Muscle of leg (tissue), 11 donors: Measurements from ENCODE around the gene ITGAX. TPM values are rescaled to one million over a fixed set of nuclear protein-coding genes. Genes with fewer than 3 reads are reported as not detected.
"Not testable (repeated sequence)": the region's sequence is repeated elsewhere in the genome, so short reads cannot be mapped to it uniquely, and the experiment has no call there.

Experiments used
- DNase-seq: peaks from one replicate; pipeline ENCODE4 v3.0.0; 2013
- H3K27ac ChIP-seq: one replicate; pipeline ENCODE4 v1.5.1; 2013; ENCODE audit warnings: mild to moderate bottlenecking, low read length, control low read depth
- H3K27me3 ChIP-seq: one replicate; pipeline ENCODE4 v1.6.1; 2013; ENCODE audit warnings: low read length; ENCODE audit not compliant: control insufficient read depth, insufficient read depth
- H3K36me3 ChIP-seq: one replicate; pipeline ENCODE4 v1.6.1; 2013; ENCODE audit warnings: low read length; ENCODE audit not compliant: control insufficient read depth, insufficient read depth
- H3K4me1 ChIP-seq: one replicate; pipeline ENCODE4 v1.6.1; 2013; ENCODE audit warnings: low read length; ENCODE audit not compliant: control insufficient read depth, insufficient read depth
- H3K4me3 ChIP-seq: one replicate; pipeline ENCODE4 v1.5.1; 2013; ENCODE audit warnings: low read length, control low read depth
- H3K9me3 ChIP-seq: replicated peaks from 2 replicates; pipeline ENCODE4 v1.6.1; 2013; ENCODE audit warnings: low read depth, low read length; ENCODE audit not compliant: control insufficient read depth
- WGBS: methylation state at CpG from one replicate; pipeline ENCODE4 v1.1.5; 2013; ENCODE audit warnings: missing lambda C conversion rate; ENCODE audit not compliant: insufficient coverage; 5-methylcytosine and 5-hydroxymethylcytosine counted together
- polyA plus RNA-seq, 8 donors: library from polyadenylated mRNA; unstranded; fragments of 120-200 nt; gene quantifications; one replicate each; pipeline versions ENCODE4 v1.2.1 to v1.2.3, GENCODE V29; 2013; ENCODE audit warnings: inconsistent platforms in 1 of 8, low replicate concordance in 1 of 8; ENCODE audit not compliant: insufficient read length in 8 of 8, insufficient read depth in 1 of 8
- total RNA-seq: library from RNA; stranded (reverse); fragments of 120-200 nt; gene quantifications from one replicate; pipeline ENCODE4 v1.2.4, GENCODE V29; 2013

The ITGAX gene
- total and polyA plus RNA-seq, 9 donors, result 0.35 to 1.7 (median 0.64) TPM

DNA sequence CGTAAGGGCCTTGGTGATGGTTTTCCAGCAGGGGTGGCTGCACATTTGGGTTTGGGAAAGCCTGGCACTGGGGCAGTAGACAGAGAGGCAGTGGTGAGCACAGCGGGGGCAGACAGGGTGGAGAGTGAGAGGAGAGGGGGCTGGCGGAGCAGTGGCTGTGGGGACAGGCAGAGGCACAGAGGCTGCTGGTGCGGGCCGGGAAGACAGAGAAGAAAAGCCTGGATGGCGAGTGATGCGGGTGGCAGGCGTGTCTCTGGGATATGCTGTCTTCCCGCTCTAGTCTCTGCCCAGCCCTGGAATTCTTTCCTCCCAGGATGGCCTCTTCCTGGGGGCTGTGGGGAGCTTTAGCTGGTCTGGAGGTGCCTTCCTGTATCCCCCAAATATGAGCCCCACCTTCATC lies 55.1 kb downstream of the ITGAX start:
- no peak overlapping the region for H3K4me3 ChIP-seq
- no peaks in the 10 kb centered on the region for H3K4me1 ChIP-seq
- no peaks in the 10 kb centered on the region for H3K36me3 ChIP-seq
- no peak overlapping the region for H3K27ac ChIP-seq
- no peaks in the 10 kb centered on the region for H3K9me3 ChIP-seq
- DNase-seq, result no peak
- H3K27me3 ChIP-seq, result peaks cover 8% of the 10 kb centered on the region
- WGBS, result 80% methylated on average over 8 of the region's 9 CpGs

DNA sequence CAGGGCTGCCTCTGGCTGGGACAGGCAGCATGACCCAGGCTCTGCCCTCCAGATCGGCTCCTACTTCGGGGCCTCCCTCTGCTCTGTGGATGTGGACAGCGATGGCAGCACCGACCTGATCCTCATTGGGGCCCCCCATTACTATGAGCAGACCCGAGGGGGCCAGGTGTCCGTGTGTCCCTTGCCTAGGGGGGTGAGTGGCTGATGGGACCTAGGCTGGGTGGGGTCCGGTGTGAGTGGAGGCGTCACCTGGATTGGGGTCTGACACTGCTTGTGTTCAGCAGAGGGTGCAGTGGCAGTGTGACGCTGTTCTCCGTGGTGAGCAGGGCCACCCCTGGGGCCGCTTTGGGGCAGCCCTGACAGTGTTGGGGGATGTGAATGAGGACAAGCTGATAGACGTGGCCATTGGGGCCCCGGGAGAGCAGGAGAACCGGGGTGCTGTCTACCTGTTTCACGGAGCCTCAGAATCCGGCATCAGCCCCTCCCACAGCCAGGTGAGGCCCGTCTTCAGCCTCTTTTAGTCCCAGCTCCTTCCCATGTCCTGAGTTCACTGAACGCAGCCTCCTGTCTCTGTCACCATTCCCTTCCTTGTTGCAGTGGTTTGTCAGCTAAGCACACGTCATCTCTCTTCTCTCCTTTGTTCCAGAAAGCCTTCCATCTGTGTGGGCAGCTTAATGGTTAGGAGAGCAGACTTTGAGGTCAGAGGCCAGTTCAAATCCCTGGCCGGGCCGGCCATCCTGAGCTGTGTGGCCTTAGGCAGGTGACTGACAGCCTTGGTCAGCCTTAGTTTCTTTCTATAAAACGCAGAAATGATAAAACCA lies 56.3 kb downstream of the ITGAX start:
- H3K4me3 ChIP-seq, result no peak overlapping the region
- peaks cover 8% of the 10 kb centered on the region for H3K27me3 ChIP-seq
- no peaks in the 10 kb centered on the region for H3K36me3 ChIP-seq
- DNase-seq, result no peak
- H3K4me1 ChIP-seq, result no peaks in the 10 kb centered on the region
- H3K27ac ChIP-seq, result no peak overlapping the region
- WGBS, result 69% methylated on average over 13 of the region's 22 CpGs
- no peaks in the 10 kb centered on the region for H3K9me3 ChIP-seq

GRCh38 chr16:31412750-31413149 lies 57.8 kb downstream of the ITGAX start:
- H3K27ac ChIP-seq, result no peak overlapping the region
- no peaks in the 10 kb centered on the region for H3K36me3 ChIP-seq
- no peaks in the 10 kb centered on the region for H3K4me1 ChIP-seq
- H3K9me3 ChIP-seq, result no peaks in the 10 kb centered on the region
- no peak overlapping the region for H3K4me3 ChIP-seq
- WGBS, result 87% methylated on average over 3 of the region's 10 CpGs
- no peak for DNase-seq
- H3K27me3 ChIP-seq, result peaks cover 10% of the 10 kb centered on the region

GRCh38 chr16:31413381-31413780 lies 58.4 kb downstream of the ITGAX start:
- Histone ChIP-seq H3K27me3 (peaks cover 10% of the 10 kb centered on the region), H3K4me1 (no peaks in the 10 kb centered on the region), H3K9me3 (no peaks in the 10 kb centered on the region), H3K4me3 (no peak overlapping the region), H3K36me3 (no peaks in the 10 kb centered on the region), H3K27ac (no peak overlapping the region)
- no peak for DNase-seq
- WGBS, result 81% methylated on average over 5 of the region's 5 CpGs

DNA sequence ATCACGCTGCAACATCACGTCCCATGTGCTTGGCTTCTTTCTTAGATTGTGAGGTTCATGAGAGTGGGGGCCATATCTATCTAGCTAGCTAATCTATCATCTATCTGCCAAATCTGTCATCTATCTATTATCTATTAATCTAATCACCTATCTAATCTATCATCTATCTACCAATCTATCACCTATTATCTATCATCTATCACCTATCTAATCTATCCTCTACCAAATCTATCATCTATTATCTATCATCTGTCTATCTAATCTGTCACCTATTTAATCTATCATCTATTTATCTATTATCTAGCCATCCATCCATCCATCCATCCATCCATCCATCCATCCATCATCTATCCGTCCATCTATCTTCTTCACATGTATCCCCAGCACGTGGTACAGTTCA lies 59.0 kb downstream of the ITGAX start:
- H3K4me3 ChIP-seq, result no peak overlapping the region
- no CpG with 5 or more reads among the region's 4 CpGs for WGBS
- no peak for DNase-seq
- no peak overlapping the region for H3K27ac ChIP-seq
- no peaks in the 10 kb centered on the region for H3K9me3 ChIP-seq
- H3K36me3 ChIP-seq, result no peaks in the 10 kb centered on the region
- H3K27me3 ChIP-seq, result peaks cover 7% of the 10 kb centered on the region
- no peaks in the 10 kb centered on the region for H3K4me1 ChIP-seq

DNA sequence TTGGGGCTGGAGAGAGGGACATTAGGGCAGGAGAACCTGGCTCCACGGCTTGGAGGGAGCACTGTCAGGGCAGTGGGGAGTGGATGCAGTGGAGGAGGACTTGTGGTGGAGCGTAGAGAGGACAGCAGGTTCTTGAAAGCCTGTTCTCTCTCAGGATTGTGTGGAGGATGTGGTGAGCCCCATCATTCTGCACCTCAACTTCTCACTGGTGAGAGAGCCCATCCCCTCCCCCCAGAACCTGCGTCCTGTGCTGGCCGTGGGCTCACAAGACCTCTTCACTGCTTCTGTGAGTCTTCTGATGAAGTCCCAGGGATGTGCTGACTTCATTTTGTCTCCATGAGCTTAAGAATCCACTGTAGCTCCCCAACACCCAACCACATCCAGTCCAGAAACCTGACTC lies 59.7 kb downstream of the ITGAX start:
- Histone ChIP-seq H3K9me3 (no peaks in the 10 kb centered on the region), H3K27ac (no peak overlapping the region), H3K36me3 (no peaks in the 10 kb centered on the region), H3K27me3 (peaks cover 7% of the 10 kb centered on the region), H3K4me1 (no peaks in the 10 kb centered on the region), H3K4me3 (no peak overlapping the region)
- no peak for DNase-seq
- 86% methylated on average over 3 of the region's 4 CpGs for WGBS

GRCh38 chr16:31416371-31416770 lies 61.4 kb downstream of the ITGAX start:
- DNase-seq, result no peak
- Histone ChIP-seq H3K27ac (no peak overlapping the region), H3K27me3 (peaks cover 7% of the 10 kb centered on the region), H3K36me3 (no peaks in the 10 kb centered on the region), H3K4me1 (no peaks in the 10 kb centered on the region), H3K9me3 (no peaks in the 10 kb centered on the region), H3K4me3 (no peak overlapping the region)
- WGBS, result 70% methylated on average over 3 of the region's 11 CpGs

- not testable (repeated sequence) for H3K27me3 ChIP-seq, H3K4me3 ChIP-seq, H3K36me3 ChIP-seq, H3K4me1 ChIP-seq, H3K27ac ChIP-seq, DNase-seq, H3K9me3 ChIP-seq
- no CpG with 5 or more reads among the region's 2 CpGs for WGBS
Observed at GRCh38 chr16:31417036-31417435, 62.1 kb downstream of the ITGAX start.

GRCh38 chr16:31417916-31418315 lies 62.9 kb downstream of the ITGAX start:
- Histone ChIP-seq H3K4me1 (no peaks in the 10 kb centered on the region), H3K36me3 (no peaks in the 10 kb centered on the region), H3K27ac (no peak overlapping the region), H3K4me3 (no peak overlapping the region), H3K27me3 (peaks cover 7% of the 10 kb centered on the region), H3K9me3 (no peaks in the 10 kb centered on the region)
- no peak for DNase-seq
- WGBS, result 85% methylated on average over 4 of the region's 5 CpGs

- no peaks in the 10 kb centered on the region for H3K9me3 ChIP-seq
- no peak overlapping the region for H3K27ac ChIP-seq
Observed at GRCh38 chr16:31420037-31420436, 65.1 kb downstream of the ITGAX start.

DNA sequence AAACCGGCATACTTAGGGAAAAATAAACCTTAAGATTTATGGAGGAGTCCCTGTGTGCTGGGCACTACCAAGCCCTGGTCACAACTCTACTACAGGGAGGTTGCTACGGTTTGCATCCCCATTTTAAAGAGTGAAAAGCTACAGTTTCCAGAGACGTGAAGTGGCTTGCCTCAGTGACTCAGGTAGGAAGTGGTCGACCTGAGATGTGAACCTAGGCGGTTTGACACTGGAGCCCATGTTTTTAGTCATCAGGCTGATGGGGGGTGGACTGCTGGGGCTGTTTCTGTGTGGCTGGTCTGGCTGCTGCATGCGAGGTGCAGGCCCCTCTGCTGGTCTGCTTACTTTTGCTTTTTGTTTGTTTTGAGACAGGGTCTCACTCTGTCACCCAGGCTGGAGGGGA lies 66.6 kb downstream of the ITGAX start:
- no peak for DNase-seq
- Histone ChIP-seq H3K9me3 (no peaks in the 10 kb centered on the region), H3K36me3 (peaks cover 4% of the 10 kb centered on the region), H3K27ac (no peak overlapping the region), H3K27me3 (no peaks in the 10 kb centered on the region), H3K4me3 (no peak overlapping the region), H3K4me1 (no peaks in the 10 kb centered on the region)
- 54% methylated on average over 4 of the region's 6 CpGs for WGBS

More at GRCh38 chr16:31420037-31420436, 65.1 kb downstream of the ITGAX start:
- no peak overlapping the region for H3K4me3 ChIP-seq
- H3K27me3 ChIP-seq, result peaks cover 2% of the 10 kb centered on the region
- H3K4me1 ChIP-seq, result no peaks in the 10 kb centered on the region
- no peaks in the 10 kb centered on the region for H3K36me3 ChIP-seq
- no peak for DNase-seq
- 54% methylated on average over 1 of the region's 3 CpGs for WGBS
